GM10248 (cell line): Measurements from ENCODE around the gene AP2B1.
"Not testable (repeated sequence)": the region's sequence is repeated elsewhere in the genome, so short reads cannot be mapped to it uniquely, and the experiment has no call there.

Experiments used
- CTCF ChIA-PET: fragments of 300-600 bp; sonication (Branson Sonifier 250); formaldehyde crosslinking; extraction: SDS; loops from one replicate; lab custom pipeline; 2021; ENCODE audit warnings: antibody characterized with exemption; lab: Yijun Ruan, JAX
- POLR2A ChIA-PET: fragments of 350-650 bp; sonication (Branson Sonifier 250); formaldehyde crosslinking; extraction: SDS; loops from one replicate; lab custom pipeline; 2020; ENCODE audit warnings: antibody characterized with exemption; lab: Yijun Ruan, JAX
- DNase-seq: peaks from one replicate; pipeline ENCODE4 v3.0.0; 2012; ENCODE audit errors: extremely low spot score
- TF ChIP-seq, protein P1 (sequence below): IDR thresholded peaks from 2 replicates; pipeline ENCODE4 v1.5.1; 2012; ENCODE audit warnings: mild to moderate bottlenecking, low read depth; ENCODE audit errors: extremely low read depth, missing control alignments, control extremely low read depth

Gene AP2B1

DNA sequence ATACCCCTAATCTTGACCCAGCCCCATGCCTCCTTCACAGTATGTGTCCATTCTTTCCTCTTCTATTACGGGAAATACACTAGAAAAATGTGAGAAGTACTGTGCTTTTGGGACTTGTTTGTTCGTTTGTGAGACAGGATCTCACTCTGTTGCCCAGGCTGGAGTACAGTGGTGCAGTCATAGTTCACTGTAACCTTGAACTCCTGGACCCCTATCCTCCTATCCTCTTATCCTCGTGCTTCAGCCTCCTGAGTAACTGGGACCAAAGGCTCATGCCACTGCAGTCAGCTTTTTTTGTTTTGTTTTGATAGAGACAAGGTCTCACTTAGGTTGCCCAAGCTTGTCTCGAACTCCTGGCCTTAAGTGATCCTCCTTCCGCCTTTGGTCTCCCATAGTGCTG, 114.4 kb downstream of the AP2B1 start:
- TF ChIP-seq, protein P1, sequence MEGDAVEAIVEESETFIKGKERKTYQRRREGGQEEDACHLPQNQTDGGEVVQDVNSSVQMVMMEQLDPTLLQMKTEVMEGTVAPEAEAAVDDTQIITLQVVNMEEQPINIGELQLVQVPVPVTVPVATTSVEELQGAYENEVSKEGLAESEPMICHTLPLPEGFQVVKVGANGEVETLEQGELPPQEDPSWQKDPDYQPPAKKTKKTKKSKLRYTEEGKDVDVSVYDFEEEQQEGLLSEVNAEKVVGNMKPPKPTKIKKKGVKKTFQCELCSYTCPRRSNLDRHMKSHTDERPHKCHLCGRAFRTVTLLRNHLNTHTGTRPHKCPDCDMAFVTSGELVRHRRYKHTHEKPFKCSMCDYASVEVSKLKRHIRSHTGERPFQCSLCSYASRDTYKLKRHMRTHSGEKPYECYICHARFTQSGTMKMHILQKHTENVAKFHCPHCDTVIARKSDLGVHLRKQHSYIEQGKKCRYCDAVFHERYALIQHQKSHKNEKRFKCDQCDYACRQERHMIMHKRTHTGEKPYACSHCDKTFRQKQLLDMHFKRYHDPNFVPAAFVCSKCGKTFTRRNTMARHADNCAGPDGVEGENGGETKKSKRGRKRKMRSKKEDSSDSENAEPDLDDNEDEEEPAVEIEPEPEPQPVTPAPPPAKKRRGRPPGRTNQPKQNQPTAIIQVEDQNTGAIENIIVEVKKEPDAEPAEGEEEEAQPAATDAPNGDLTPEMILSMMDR, result no peak
- DNase-seq, result no peak
- POLR2A ChIA-PET, result no interaction called here
- CTCF ChIA-PET, result no interaction called here

DNA sequence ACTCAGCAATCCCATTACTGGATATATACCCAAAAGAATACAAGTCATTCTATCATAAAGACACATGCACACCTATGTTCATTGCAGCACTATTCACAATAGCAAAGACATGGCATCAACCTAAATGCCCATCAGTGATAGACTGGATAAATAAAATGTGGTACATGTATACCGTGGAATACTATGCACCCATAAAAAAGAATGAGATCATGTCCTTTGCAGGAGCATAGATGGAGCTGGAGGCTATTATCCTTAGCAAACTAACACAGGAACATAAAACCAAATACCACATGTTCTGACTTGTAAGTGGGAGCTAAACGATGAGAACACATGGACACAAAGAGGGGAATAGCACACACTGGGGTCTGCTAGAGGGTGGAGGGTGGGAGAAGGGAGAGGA, 116.2 kb downstream of the AP2B1 start:
- ChIA-PET POLR2A (interaction anchor here (0.7 kb wide), 1 partner anchor 106 kb away, joined by 3 read pairs; the partner anchor contains the start of gene TAF15), CTCF (interaction anchor here (1.0 to 1.4 kb wide), 3 partner anchors 11 to 45 kb away, joined by 3 to 4 read pairs (median 3); no protein-coding TSS in a partner anchor)
- DNase-seq, result not testable (repeated sequence)

DNA sequence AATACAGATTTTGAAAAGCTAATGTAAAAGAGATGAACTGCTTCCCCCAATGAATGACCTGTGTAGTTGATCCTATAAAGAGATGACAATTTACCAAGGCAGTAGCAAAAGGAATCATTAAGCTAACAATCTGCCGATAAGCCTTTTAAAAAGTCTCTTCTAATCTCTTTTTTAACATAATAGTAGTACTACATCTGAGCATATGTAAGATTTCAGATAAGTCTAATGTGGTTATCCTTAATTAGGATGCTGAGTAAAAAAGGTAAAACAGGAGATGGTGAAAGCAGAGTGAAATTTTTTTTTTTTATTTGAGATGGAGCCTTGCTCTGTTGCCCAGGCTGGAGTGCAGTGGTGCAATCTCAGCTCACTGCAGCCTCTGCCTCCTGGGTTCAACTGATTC, 118.1 kb downstream of the AP2B1 start:
- POLR2A ChIA-PET, result interaction anchor here (0.5 kb wide), 1 partner anchor 123 kb away, joined by 10 read pairs; no protein-coding TSS in a partner anchor
- CTCF ChIA-PET, result interaction anchor here (1.3 to 1.6 kb wide), 3 partner anchors 8 to 40 kb away, joined by 3 to 4 read pairs (median 4); no protein-coding TSS in a partner anchor
- no peak for DNase-seq
- TF ChIP-seq, protein P1, result no peak

DNA sequence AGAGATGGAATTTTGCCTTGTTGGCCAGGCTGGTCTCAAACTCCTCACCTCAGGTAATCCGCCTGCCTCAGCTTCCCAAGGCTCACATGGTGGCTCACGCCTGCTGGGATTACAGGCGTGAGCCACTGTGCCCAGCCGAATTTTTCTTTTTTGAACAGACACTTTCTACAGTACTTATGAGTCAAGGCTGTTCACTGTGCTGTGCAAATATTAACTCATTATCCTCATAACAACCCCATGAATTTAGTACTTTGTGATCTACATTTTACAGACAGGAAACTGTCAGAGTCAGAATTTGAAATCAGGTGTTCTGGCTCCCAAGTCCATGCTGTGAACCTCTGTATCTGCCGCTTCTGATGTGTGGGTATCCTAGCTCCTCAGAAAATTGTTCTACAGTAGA, 118.6 kb downstream of the AP2B1 start:
- CTCF ChIA-PET, result interaction anchor here (1.3 to 1.6 kb wide), 2 partner anchors 8 to 11 kb away, joined by 4 read pairs; no protein-coding TSS in a partner anchor
- TF ChIP-seq, protein P1, result no peak
- no peak for DNase-seq
- POLR2A ChIA-PET, result no interaction called here

DNA sequence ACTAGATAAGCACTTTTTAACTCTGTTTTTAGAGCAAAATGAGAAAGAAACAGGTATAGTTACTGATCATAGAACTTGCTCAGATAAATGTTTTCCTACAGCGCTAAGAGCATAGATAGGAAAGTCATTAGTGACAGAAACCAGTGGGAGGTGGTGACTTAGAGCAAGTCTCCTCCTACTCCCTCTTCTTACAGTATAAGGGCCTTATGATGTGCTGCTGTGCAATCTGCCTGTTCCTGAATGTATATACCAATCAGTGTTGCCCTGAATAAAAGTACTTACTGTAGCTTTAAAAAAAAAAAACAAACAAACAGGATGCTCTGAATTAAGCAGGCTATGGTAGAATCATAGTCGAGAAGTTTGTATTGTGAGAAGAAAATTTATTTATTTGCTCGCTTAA, 121.0 kb downstream of the AP2B1 start:
- POLR2A ChIA-PET, result no interaction called here
- TF ChIP-seq, protein P1, result no peak
- DNase-seq, result peak; percentile 22
- CTCF ChIA-PET, result interaction anchor here (1.2 to 1.5 kb wide), 2 partner anchors 10 to 13 kb away, joined by 4 read pairs; no protein-coding TSS in a partner anchor

DNA sequence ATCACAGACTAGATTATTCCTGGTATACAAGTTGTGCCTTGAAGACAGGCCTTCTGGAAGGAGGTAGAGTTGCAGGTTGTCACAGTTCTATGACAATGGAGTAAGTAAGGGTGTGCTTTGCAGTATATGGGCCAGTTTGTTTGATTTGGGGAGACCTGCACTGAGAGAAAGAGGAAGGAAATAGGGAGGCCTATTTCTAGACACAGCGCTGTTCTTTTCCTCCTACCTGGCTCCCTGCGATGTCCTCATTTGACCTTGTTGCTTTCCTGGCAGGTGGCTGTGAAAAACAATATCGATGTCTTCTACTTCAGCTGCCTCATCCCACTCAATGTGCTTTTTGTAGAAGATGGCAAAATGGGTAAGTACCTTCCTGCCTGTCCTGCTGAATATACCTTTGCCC, 121.8 kb downstream of the AP2B1 start:
- DNase-seq, result no peak
- TF ChIP-seq, protein P1, result no peak
- ChIA-PET POLR2A (no interaction called here), CTCF (interaction anchor here (1.1 to 1.9 kb wide), 4 partner anchors 9 to 55 kb away, joined by 4 to 10 read pairs (median 4); no protein-coding TSS in a partner anchor)

DNA sequence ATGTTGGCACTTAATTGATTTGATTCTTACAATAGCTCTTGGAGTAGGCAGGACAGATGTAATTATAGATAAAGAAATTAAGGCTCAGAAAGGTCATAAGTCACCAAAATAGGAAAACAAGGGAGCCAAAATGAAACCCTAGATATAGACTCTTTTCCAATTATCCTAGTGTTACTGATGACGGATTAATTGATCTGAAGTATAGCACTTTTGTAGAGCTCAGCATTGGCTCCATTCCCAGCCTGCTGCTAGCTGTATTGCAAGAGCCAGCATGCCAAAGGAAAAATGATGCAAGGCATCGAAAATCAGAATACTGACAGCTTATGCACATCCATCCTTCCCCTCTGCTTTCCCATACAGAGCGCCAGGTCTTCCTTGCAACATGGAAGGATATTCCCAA, 122.8 kb downstream of the AP2B1 start:
- DNase-seq, result no peak
- ChIA-PET CTCF (interaction anchor here (1.0 to 1.9 kb wide), 5 partner anchors 8 to 54 kb away, joined by 3 to 10 read pairs (median 4); no protein-coding TSS in a partner anchor), POLR2A (no interaction called here)
- TF ChIP-seq, protein P1, result no peak
